ENCODE data around the gene BEX4. TPM values are rescaled to one million over a fixed set of nuclear protein-coding genes. Genes with fewer than 3 reads are reported as not detected.

The BEX4 gene
- total and polyA plus RNA-seq, 9 of the 15 experiments (the other 6 are each of a cell fraction or from before 2014, with no cell fraction given): 74.6 to 399 (median 154) TPM

- Histone ChIP-seq H3K4me2 (ENCODE audit: insufficient read depth, low read length) (no peak overlapping the region), H2AFZ (ENCODE audit: low read depth, low read length) (no peak overlapping the region), H3K9ac (ENCODE audit: insufficient read depth in 1 of 2, low read depth in 2 of 2, low read length in 2 of 2) (no peak overlapping the region), H3K4me1 (replicated peaks in 1 of 2; ENCODE audit: control insufficient read depth in 2 of 2, insufficient read depth in 2 of 2, low read length in 2 of 2) (no peaks in the 10 kb centered on the region), H3K79me2 (ENCODE audit: control insufficient read depth, insufficient read depth, low read length) (no peaks in the 10 kb centered on the region), H3K27ac (ENCODE audit: extremely low read depth, low read depth, low read length) (no peak overlapping the region), H3K27me3 (ENCODE audit: control insufficient read depth in 2 of 2, insufficient read depth in 2 of 2, low read length in 2 of 2) (no peaks in the 10 kb centered on the region), H3K4me3 (no peak overlapping the region), H3K9me1 (ENCODE audit: control insufficient read depth, insufficient read depth, low read length) (no peaks in the 10 kb centered on the region), H3K36me3 (ENCODE audit: control insufficient read depth, insufficient read depth, low read length) (no peaks in the 10 kb centered on the region), H4K20me1 (replicated peaks; ENCODE audit: control insufficient read depth, insufficient read depth, low read length) (no peaks in the 10 kb centered on the region), H3K9me3 (replicated peaks; ENCODE audit: control insufficient read depth, insufficient read depth, low read depth, low read length) (no peaks in the 10 kb centered on the region)
- peak; percentile 65 for TF ChIP-seq RFX1 (IDR thresholded peaks at IDR 0.05)
- TF ChIP-seq ZNF133 (CRISPR knock-in tag; IDR thresholded peaks at IDR 0.05): no peak
- in situ Hi-C loops (cut with MboI) (no loop called here), intact Hi-C loops (cut with micrococcal nuclease) (no loop called here)
- no TSS peak for BruUV-seq (replicated peaks)
- DNase-seq (ENCODE audit: extremely low read depth in 1 of 4, low spot score in 3 of 4) (no peak), ATAC-seq (no peak), FAIRE-seq (no peak)
- CTCF ChIA-PET (ENCODE audit: low intra/inter-chr PET ratio): no interaction called here
- POLR2A ChIA-PET: interaction anchor here (1.0 kb wide), 1 partner anchor 87 kb away, joined by 3 read pairs; no protein-coding TSS in a partner anchor
- WGBS (ENCODE audit: insufficient coverage, low coverage, missing lambda C conversion rate): 20% methylated on average over 1 of the region's 1 CpG
These were observed 26.9 kb upstream of the BEX4 start for GRCh38 chrX:103187953-103188475.

GRCh38 chrX:103197721-103198306 is 17.1 kb upstream of the BEX4 start:
- no peak for ATAC-seq
- no peaks in the 10 kb centered on the region for H3K36me3 ChIP-seq (ENCODE audit: control insufficient read depth, insufficient read depth, low read length)
- in situ Hi-C loops (cut with MboI) (no loop called here), intact Hi-C loops (cut with micrococcal nuclease) (no loop called here)
- H3K27ac ChIP-seq (ENCODE audit: extremely low read depth, low read depth, low read length): no peak overlapping the region
- ChIA-PET POLR2A (no interaction called here), CTCF (ENCODE audit: low intra/inter-chr PET ratio) (no interaction called here)
- BruUV-seq (replicated peaks): no TSS peak
- WGBS (ENCODE audit: insufficient coverage, low coverage, missing lambda C conversion rate): 13% methylated on average over 2 of the region's 2 CpGs
- H3K9me3 ChIP-seq (replicated peaks; ENCODE audit: control insufficient read depth, insufficient read depth, low read depth, low read length): no peaks in the 10 kb centered on the region
- no peak overlapping the region for H2AFZ ChIP-seq (ENCODE audit: low read depth, low read length)
- no peak for DNase-seq (ENCODE audit: extremely low read depth in 1 of 4, low spot score in 3 of 4)
- no peak overlapping the region for H3K4me3 ChIP-seq
- no peaks in the 10 kb centered on the region for H3K9me1 ChIP-seq (ENCODE audit: control insufficient read depth, insufficient read depth, low read length)
- no peak overlapping the region for H3K4me2 ChIP-seq (ENCODE audit: insufficient read depth, low read length)
- no peaks in the 10 kb centered on the region; a peak in 1 of 5 replicates for H3K4me1 ChIP-seq (replicated peaks in 1 of 2; ENCODE audit: control insufficient read depth in 2 of 2, insufficient read depth in 2 of 2, low read length in 2 of 2)
- FAIRE-seq: no peak
- no peaks in the 10 kb centered on the region for H3K79me2 ChIP-seq (ENCODE audit: control insufficient read depth, insufficient read depth, low read length)
- H3K9ac ChIP-seq (ENCODE audit: insufficient read depth in 1 of 2, low read depth in 2 of 2, low read length in 2 of 2): no peak overlapping the region
- no peaks in the 10 kb centered on the region for H4K20me1 ChIP-seq (replicated peaks; ENCODE audit: control insufficient read depth, insufficient read depth, low read length)
- H3K27me3 ChIP-seq (ENCODE audit: control insufficient read depth in 2 of 2, insufficient read depth in 2 of 2, low read length in 2 of 2): no peaks in the 10 kb centered on the region
- TF ChIP-seq ATF3 (IDR thresholded peaks at IDR 0.05): peak; percentile 40
- TF ChIP-seq ATF3 (CRISPR knock-in tag; conservative IDR thresholded peaks at IDR 0.05): no peak
- TF ChIP-seq NFIC (IDR thresholded peaks at IDR 0.05): no peak
- TF ChIP-seq RBM17 (IDR thresholded peaks at IDR 0.05; ENCODE audit: borderline replicate concordance, low read depth, low read length): no peak
- TF ChIP-seq ZNF512 (tag; IDR thresholded peaks at IDR 0.05): 0 out of 2 replicates have a peak, but pooled peaks have one; percentile 20
- TF ChIP-seq STAT6 (CRISPR knock-in tag; IDR thresholded peaks at IDR 0.05): no peak

Data from K562 (cell line).